ENCODE results near the gene NTRK3.

NTRK3 gene

GRCh38 chr15:88174571-88174970 is 82.0 kb downstream of the NTRK3 start:
- DNase-seq: no peak

DNA sequence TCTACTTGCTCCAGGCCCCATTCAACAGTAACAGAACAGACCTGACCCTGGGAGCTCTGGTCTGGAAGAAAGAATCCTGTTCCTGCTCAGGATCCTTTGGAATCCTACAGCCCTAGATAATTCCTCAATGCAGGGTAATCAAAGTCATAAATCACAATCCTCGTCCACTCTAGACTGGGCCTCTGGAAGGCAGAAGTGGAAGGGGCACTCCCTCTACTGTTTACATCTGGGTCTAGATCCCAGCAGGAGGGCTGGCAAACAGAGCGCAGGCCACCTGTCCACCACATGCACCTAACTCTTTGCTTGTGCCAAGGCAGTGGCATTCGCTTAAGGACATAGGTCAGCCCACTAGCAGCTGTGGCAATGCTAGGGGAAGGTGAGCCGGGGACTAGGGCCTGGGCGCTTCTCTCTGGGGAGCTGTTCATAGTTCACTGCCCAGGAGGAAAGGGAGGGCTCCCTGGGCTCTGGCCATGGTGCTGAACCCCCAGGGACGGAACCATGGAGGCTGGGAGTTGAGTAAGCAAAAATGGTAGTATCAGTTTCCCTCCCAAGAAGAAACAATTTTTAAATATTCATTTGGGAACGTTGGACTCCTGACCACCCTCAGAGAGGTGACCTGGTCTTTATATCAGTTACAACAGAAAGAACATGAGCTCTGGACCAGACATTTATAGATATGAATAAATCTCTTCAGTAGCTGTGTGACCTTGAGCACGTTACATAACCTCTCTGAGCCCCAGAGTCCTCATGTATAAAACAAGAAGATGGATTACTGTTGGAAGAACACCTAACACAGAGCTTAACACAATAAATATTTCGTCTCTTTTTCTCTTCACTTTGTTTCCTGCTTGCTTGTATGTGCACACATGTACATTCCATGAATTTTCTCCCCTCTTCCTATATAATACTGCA is 90.2 kb downstream of the NTRK3 start:
- no peak for DNase-seq

DNA sequence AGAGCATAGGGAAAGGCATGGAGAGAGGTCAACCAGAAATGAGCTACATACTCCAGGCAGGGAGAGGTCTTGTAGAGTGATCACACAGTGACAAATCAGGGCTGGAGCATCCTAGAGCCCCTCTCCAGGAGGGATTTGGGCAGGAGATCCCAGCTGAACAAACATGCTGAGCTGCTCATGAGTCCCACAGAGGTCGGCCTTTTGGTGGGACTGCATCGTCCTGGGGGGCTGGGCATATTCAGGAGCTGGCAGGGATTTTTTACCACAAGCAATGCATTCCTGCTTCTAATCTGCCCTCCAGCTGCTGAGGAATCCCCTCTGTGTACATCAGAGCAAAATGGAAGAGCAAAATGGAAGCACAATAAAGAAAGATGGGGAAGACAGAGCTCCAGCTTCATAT is 94.9 kb downstream of the NTRK3 start:
- no peak for DNase-seq

DNA sequence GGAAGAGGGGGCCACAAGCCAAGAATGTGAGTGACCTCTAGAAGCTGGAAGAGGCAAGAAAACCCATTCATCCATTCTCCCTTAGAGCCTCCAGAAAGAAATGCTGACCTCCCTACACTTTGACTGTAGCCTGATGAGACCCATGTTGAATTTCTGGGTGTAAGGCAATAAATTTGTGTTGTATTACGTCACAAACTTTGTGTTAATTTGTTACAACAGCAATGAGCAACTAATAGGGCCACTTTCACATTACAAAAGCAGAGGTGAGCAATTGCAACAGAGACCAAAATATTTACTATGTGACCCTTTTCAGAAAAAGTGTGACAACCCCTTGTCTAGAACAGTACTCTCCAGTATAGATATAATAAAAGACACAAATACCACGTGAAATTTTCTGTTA is 101.2 kb downstream of the NTRK3 start:
- DNase-seq: no peak

DNA sequence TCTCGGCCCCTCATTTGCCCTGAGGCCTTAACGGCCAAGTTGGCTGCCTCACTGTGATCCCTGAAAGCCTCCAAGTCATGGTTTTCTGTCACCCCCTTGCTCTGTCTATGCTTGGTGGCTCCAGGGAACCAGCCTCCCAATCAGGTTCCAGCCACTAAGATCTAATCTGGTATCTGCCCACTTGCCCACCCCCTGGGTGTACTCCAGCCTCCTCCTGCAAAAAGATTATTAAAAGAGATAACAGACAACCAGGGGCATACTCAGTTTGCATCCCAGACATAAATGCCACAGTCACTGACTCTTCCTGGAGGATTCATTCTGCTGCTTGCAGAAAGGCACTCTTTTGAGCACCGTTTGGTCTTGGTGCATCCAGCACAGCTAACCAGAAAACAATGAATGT is 103.9 kb downstream of the NTRK3 start:
- no peak for DNase-seq

DNA sequence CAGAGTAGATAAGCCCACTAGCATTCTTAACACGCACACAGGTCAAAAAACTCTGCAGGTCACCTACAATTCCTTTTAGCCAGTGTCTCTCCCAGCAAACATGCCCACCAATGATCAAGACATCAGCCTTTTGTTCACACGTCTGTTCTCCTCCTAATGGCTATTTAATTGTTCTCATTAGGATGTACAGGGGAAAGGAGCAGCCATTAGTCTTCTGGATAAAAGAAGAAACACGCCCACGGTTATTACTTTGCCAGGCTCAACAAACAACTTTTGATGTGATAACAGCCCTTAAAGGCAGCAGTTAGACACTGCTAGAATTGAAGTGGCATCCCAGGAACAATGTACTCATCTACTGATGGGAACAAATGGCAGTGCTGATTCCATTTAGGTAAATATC is 108.8 kb downstream of the NTRK3 start:
- DNase-seq: no peak

DNA sequence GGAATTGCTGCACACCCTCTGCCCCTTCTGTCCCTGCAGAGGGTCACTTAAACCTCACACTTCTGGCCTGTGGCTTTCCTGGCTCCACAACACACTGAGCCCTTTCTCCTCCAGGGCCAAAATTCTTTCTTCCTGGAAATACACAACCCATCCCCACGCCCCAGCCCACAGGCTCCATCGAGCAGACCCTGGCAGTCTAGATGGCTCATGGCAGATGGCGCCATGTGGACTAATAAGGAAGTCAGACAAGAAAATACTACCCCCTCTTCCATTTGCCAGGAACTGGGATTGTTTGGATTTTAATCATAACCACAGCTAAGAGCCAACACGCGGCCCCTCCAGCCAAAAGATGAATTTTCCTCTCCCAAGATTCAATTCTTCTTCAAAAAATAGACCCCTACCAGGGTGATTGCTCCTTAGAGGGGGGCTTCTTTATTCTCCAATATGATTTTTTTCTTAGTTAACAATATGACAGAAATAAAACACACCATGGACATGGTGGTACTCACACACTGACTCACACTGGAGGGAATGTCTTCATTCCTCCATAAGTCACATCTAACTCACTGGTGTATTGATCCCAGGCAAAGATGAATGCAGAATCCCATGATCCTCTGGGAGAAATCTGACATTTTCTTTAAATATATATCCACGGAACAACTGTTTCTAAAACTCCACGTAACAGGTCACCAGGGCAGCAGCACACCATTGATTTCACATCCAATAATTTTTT is 111.5 kb downstream of the NTRK3 start:
- no peak for DNase-seq

DNA sequence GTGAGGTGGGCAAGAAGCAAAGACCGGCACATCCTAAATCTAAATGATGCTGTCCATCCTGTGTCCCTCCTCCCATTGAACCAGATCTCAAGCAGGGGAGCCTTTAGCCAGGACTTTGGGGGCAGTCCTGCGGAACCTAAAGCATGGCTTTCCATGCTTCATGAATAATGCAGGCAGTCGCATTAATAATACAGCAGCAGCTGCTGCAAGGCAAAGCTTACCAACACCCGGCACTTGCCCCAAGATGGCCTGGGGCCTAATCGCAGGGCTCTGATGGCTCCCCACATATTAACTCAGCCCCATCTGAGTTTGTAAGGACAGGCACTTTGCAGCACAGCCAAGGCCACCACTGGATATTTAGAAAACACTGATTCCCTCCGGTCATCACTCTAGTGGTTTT is 114.4 kb downstream of the NTRK3 start:
- DNase-seq: no peak

GRCh38 chr15:88141269-88141889 is 115.2 kb downstream of the NTRK3 start:
- DNase-seq: no peak

- DNase-seq: no peak
Observed at GRCh38 chr15:88140398-88140797, 116.1 kb downstream of the NTRK3 start.

DNA sequence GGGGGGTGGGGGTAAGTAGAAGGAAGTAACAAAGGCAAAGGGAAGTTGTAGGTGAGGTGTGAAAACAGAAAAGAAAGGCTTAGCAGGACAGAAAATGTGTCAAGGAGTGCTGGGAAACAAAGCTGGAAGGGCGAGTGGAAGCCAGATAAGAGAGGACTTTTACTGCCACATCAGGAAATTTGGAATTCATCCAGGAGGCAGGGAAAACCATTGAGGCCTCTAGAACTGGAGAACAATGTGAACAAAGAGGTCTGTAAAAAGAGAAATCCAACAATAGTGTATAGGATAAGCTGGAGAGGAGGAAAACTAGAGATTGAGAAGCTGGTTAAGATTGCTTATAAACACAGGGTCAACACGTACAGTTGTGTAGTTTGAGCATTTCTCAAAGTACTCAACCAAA is 116.6 kb downstream of the NTRK3 start:
- no peak for DNase-seq

GRCh38 chr15:88133795-88134194 is 122.7 kb downstream of the NTRK3 start:
- no peak for DNase-seq

- no peak for DNase-seq
Observed at GRCh38 chr15:88132499-88132898, 124.0 kb downstream of the NTRK3 start.

GRCh38 chr15:88131937-88132336 is 124.6 kb downstream of the NTRK3 start:
- DNase-seq: no peak

DNA sequence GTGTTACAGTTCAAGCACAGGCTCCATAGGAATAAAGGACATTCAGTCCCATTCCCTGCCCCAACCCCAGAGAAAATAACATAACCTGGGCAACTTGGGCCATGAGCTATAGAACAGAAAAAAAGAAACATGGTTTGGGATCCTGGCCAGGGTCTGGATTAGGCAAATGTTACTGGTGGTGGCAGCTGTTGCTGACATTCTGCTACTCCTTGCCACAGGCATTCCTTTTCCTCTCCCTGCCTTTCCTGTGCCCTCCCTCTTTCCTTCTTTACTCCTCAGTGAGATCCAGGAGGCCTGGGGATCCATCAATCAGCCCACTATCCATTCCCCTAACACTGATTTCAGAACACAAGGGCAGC is 129.1 kb downstream of the NTRK3 start:
- DNase-seq: no peak

- no peak for DNase-seq
Observed at GRCh38 chr15:88126695-88127431, 129.7 kb downstream of the NTRK3 start.

- no peak for DNase-seq
Observed at GRCh38 chr15:88125576-88125975, 131.0 kb downstream of the NTRK3 start.

DNA sequence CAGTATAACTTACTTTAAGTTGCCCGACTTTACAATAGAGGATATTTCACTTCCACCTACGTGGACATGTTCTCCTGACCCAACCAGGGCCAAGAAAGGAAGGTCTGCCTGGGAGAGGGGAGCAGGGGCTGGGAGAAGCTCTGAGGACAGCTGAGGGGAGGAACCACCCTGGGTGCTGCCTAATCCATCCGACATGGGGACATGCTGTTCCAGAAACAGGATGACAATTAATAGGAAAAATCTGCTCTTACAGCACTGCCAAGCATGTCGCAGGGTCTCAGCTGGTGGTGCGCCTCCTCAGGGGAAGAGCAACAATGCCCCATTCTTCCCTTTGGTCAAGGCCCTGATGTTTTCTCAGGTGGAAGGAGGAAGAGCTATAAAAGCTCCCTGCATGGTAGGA is 132.3 kb downstream of the NTRK3 start:
- DNase-seq: no peak

- DNase-seq: no peak
Observed at GRCh38 chr15:88121968-88122530, 134.5 kb downstream of the NTRK3 start.

GRCh38 chr15:88120026-88120425 is 136.5 kb downstream of the NTRK3 start:
- DNase-seq: no peak

GRCh38 chr15:88118741-88119140 is 137.8 kb downstream of the NTRK3 start:
- DNase-seq: no peak

- DNase-seq: no peak
Observed at GRCh38 chr15:88118035-88118434, 138.5 kb downstream of the NTRK3 start.
